ENCODE results near the gene TNRC18. TPM values are rescaled to one million over a fixed set of nuclear protein-coding genes. Genes with fewer than 3 reads are reported as not detected.

The TNRC18 gene
- total and polyA plus RNA-seq, 9 of the 15 experiments (the other 6 are each of a cell fraction or from before 2014, with no cell fraction given), result 0.03 to 43.2 (median 18.0) TPM

DNA sequence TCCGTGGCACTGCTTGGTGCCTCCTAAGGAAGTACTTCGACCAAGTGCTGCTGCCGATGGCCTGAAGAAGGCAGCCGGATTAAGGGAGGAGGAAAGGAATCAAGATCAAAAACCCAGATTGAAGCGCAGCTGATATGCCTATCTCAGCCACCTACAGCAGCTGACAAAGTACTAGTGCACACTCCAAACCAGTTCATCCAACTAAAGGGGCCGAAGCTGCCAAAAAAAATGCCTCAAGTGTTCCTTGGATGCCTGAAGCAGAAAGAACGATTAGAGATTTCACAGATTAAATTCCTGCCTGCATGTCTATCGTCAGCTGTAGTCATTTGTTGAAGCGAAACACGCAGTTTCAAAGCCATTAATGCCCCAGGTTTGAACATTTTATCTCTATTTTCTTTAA is 65.7 kb downstream of the TNRC18 start:
- TF ChIP-seq ZNF134 (CRISPR knock-in tag; conservative IDR thresholded peaks at IDR 0.05) (no peak), MAFG (tag; conservative IDR thresholded peaks at IDR 0.05) (no peak), MCM7 (IDR thresholded peaks at IDR 0.05) (no peak), EZH2 (IDR thresholded peaks at IDR 0.05; ENCODE audit: borderline replicate concordance, low read depth, low read length) (no peak)
- ATAC-seq (no peak), FAIRE-seq (peak; percentile 40), DNase-seq (ENCODE audit: extremely low read depth in 1 of 4, low spot score in 3 of 4) (no peak)
- ChIA-PET CTCF (ENCODE audit: low intra/inter-chr PET ratio) (interaction anchor here (0.6 kb wide), 1 partner anchor 75 kb away, joined by 3 read pairs; the partner anchor contains the start of gene SLC29A4), POLR2A (interaction anchor here (0.7 to 1.0 kb wide), 3 partner anchors 25 to 100 kb away, joined by 3 read pairs; no protein-coding TSS in a partner anchor)
- H3K9me1 ChIP-seq (ENCODE audit: control insufficient read depth, insufficient read depth, low read length), result no peaks in the 10 kb centered on the region
- intact Hi-C loops (cut with micrococcal nuclease) (no loop called here), in situ Hi-C loops (cut with MboI) (loop anchor here (10.0 kb wide), 1 partner anchor 317 kb away; no protein-coding TSS in a partner anchor)
- 0 out of 2 replicates have a peak, but pooled peaks cover 3% of the 10 kb centered on the region for H4K20me1 ChIP-seq (replicated peaks; ENCODE audit: control insufficient read depth, insufficient read depth, low read length)
- H3K27ac ChIP-seq (ENCODE audit: extremely low read depth, low read depth, low read length), result no peak overlapping the region
- H3K36me3 ChIP-seq (ENCODE audit: control insufficient read depth, insufficient read depth, low read length), result peaks cover 51% of the 10 kb centered on the region; the same call in 2 of the 3 replicates
- H3K4me3 ChIP-seq, result no peak overlapping the region
- H3K79me2 ChIP-seq (ENCODE audit: control insufficient read depth, insufficient read depth, low read length), result no peaks in the 10 kb centered on the region
- no peaks in the 10 kb centered on the region for H3K27me3 ChIP-seq (ENCODE audit: control insufficient read depth in 2 of 2, insufficient read depth in 2 of 2, low read length in 2 of 2)
- H3K4me1 ChIP-seq (replicated peaks in 1 of 2; ENCODE audit: control insufficient read depth in 2 of 2, insufficient read depth in 2 of 2, low read length in 2 of 2), result peaks cover 0 to 3% of the 10 kb centered on the region in 2 experiments; a peak in 2 of 5 replicates
- WGBS (ENCODE audit: insufficient coverage, low coverage, missing lambda C conversion rate), result 80% methylated on average over 10 of the region's 10 CpGs
- H3K9me3 ChIP-seq (replicated peaks; ENCODE audit: control insufficient read depth, insufficient read depth, low read depth, low read length), result no peaks in the 10 kb centered on the region
- no peak overlapping the region for H3K9ac ChIP-seq (ENCODE audit: insufficient read depth in 1 of 2, low read depth in 2 of 2, low read length in 2 of 2)
- H3K4me2 ChIP-seq (ENCODE audit: insufficient read depth, low read length), result no peak overlapping the region
- no TSS peak for BruUV-seq (replicated peaks)
- H2AFZ ChIP-seq (ENCODE audit: low read depth, low read length), result no peak overlapping the region

DNA sequence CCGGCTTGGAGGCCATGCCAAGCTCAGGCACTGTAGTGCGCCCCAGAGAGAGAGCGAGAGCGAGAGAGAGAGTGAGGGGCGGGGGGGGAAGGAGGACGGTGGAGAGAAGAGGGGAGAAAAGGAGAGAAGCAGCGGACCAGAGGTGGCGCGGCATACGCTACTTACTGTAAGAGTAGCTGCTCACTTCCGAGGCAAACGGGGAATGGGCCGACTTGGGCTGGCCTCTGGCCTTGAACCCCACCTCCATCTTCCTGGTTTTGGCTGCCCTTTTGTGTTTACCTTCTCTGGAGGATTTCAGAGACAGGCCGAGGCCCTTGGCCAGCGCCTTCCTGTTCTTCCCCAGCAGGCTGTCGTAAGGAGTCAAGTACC is 66.9 kb downstream of the TNRC18 start:
- no peaks in the 10 kb centered on the region for H3K79me2 ChIP-seq (ENCODE audit: control insufficient read depth, insufficient read depth, low read length)
- H3K9me1 ChIP-seq (ENCODE audit: control insufficient read depth, insufficient read depth, low read length), result no peaks in the 10 kb centered on the region
- H3K9me3 ChIP-seq (replicated peaks; ENCODE audit: control insufficient read depth, insufficient read depth, low read depth, low read length), result no peaks in the 10 kb centered on the region
- H4K20me1 ChIP-seq (replicated peaks; ENCODE audit: control insufficient read depth, insufficient read depth, low read length), result 0 out of 2 replicates have a peak, but pooled peaks cover 7% of the 10 kb centered on the region
- no peak overlapping the region for H3K9ac ChIP-seq (ENCODE audit: insufficient read depth in 1 of 2, low read depth in 2 of 2, low read length in 2 of 2)
- H3K4me1 ChIP-seq (replicated peaks in 1 of 2; ENCODE audit: control insufficient read depth in 2 of 2, insufficient read depth in 2 of 2, low read length in 2 of 2), result peaks cover 0 to 3% of the 10 kb centered on the region in 2 experiments; a peak in 2 of 5 replicates
- no peak overlapping the region for H2AFZ ChIP-seq (ENCODE audit: low read depth, low read length)
- peaks cover 45% of the 10 kb centered on the region; the same call in 2 of the 3 replicates for H3K36me3 ChIP-seq (ENCODE audit: control insufficient read depth, insufficient read depth, low read length)
- ChIA-PET POLR2A (interaction anchor here (1.0 kb wide), 1 partner anchor 68 kb away, joined by 3 read pairs; no protein-coding TSS in a partner anchor), CTCF (ENCODE audit: low intra/inter-chr PET ratio) (no interaction called here)
- no TSS peak for BruUV-seq (replicated peaks)
- 95% methylated on average over 8 of the region's 16 CpGs for WGBS (ENCODE audit: insufficient coverage, low coverage, missing lambda C conversion rate)
- no peaks in the 10 kb centered on the region for H3K27me3 ChIP-seq (ENCODE audit: control insufficient read depth in 2 of 2, insufficient read depth in 2 of 2, low read length in 2 of 2)
- ATAC-seq (no peak), DNase-seq (ENCODE audit: extremely low read depth in 1 of 4, low spot score in 3 of 4) (no peak), FAIRE-seq (no peak)
- intact Hi-C loops (cut with micrococcal nuclease), result no loop called here
- H3K4me2 ChIP-seq (ENCODE audit: insufficient read depth, low read length), result no peak overlapping the region
- in situ Hi-C loops (cut with MboI), result loop anchor here (10.0 kb wide), 1 partner anchor 318 kb away; no protein-coding TSS in a partner anchor
- H3K4me3 ChIP-seq, result no peak overlapping the region
- no peak overlapping the region for H3K27ac ChIP-seq (ENCODE audit: extremely low read depth, low read depth, low read length)
- TF ChIP-seq, protein P1, sequence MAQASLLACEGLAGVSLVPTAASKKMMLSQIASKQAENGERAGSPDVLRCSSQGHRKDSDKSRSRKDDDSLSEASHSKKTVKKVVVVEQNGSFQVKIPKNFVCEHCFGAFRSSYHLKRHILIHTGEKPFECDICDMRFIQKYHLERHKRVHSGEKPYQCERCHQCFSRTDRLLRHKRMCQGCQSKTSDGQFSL (CRISPR knock-in tag; IDR thresholded peaks at IDR 0.05), result peak; percentile 70; the same call in 1 of the 2 replicates
- TF ChIP-seq, protein P1 (tag; IDR thresholded peaks at IDR 0.05), result no peak
- no peak for TF ChIP-seq RFX1 (IDR thresholded peaks at IDR 0.05)
- TF ChIP-seq, protein P2, sequence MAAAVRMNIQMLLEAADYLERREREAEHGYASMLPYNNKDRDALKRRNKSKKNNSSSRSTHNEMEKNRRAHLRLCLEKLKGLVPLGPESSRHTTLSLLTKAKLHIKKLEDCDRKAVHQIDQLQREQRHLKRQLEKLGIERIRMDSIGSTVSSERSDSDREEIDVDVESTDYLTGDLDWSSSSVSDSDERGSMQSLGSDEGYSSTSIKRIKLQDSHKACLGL (CRISPR knock-in tag; IDR thresholded peaks at IDR 0.05; ENCODE audit: borderline replicate concordance, poor library complexity, severe bottlenecking), result no peak
- no peak for TF ChIP-seq SOX6 (IDR thresholded peaks at IDR 0.05)
- TF ChIP-seq CCNT2 (IDR thresholded peaks at IDR 0.05; ENCODE audit: borderline replicate concordance, extremely low read depth, insufficient read length, low read depth, low read length), result no peak
- no peak for TF ChIP-seq CREM (IDR thresholded peaks at IDR 0.05; ENCODE audit: low read depth)
